Mesendoderm (in vitro differentiated cells): ENCODE data around the gene OMP.

Experiments used
- DNase-seq: peaks from one replicate; pipeline ENCODE4 v3.0.0; 2013
- H2AK5ac ChIP-seq: 2 replicates; pipeline ENCODE4 v1.6.1; 2013; ENCODE audit warnings: low read length, inconsistent platforms
- H2BK120ac ChIP-seq: 2 replicates; pipeline ENCODE4 v1.6.1; 2013; ENCODE audit warnings: low read depth, mild to moderate bottlenecking, low read length, moderate library complexity, mixed read lengths
- H2BK15ac ChIP-seq: replicated peaks from 2 replicates; pipeline ENCODE4 v1.6.1; 2013; ENCODE audit warnings: low read depth, mild to moderate bottlenecking, moderate library complexity
- H2BK5ac ChIP-seq: 2 replicates; pipeline ENCODE4 v1.6.1; 2013; ENCODE audit warnings: low read length, inconsistent platforms
- H3K18ac ChIP-seq: 2 replicates; pipeline ENCODE4 v1.6.1; 2013; ENCODE audit warnings: mild to moderate bottlenecking, low read length, mixed read lengths
- H3K23ac ChIP-seq: one replicate; pipeline ENCODE4 v1.6.1; 2013; ENCODE audit warnings: low read length
- H3K27ac ChIP-seq: 2 replicates; pipeline ENCODE4 v1.5.1; 2013; ENCODE audit warnings: low read depth, mild to moderate bottlenecking, inconsistent platforms, low read length, moderate library complexity
- H3K27me3 ChIP-seq: 2 replicates; pipeline ENCODE4 v1.6.1; 2013; ENCODE audit warnings: low read length, control low read depth, mild to moderate bottlenecking, inconsistent platforms; ENCODE audit not compliant: insufficient read depth, poor library complexity
- H3K36me3 ChIP-seq: 2 replicates; pipeline ENCODE4 v1.6.1; 2013; ENCODE audit warnings: low read length, inconsistent platforms; ENCODE audit not compliant: control insufficient read depth, insufficient read depth
- H3K4ac ChIP-seq: one replicate; pipeline ENCODE4 v1.6.1; 2013; ENCODE audit warnings: low read depth, mild to moderate bottlenecking, low read length, moderate library complexity
- H3K4me1 ChIP-seq: 2 replicates; pipeline ENCODE4 v1.6.1; 2013; ENCODE audit warnings: low read depth, low read length, inconsistent platforms; ENCODE audit not compliant: control insufficient read depth
- H3K4me2 ChIP-seq: 2 replicates; pipeline ENCODE4 v1.6.1; 2013; ENCODE audit warnings: low read length
- H3K4me3 ChIP-seq: 2 replicates; pipeline ENCODE4 v1.5.1; 2013; ENCODE audit warnings: mild to moderate bottlenecking, low read length
- H3K56ac ChIP-seq: one replicate; pipeline ENCODE4 v1.6.1; 2013; ENCODE audit warnings: low read length
- H3K79me1 ChIP-seq: 2 replicates; pipeline ENCODE4 v1.6.1; 2013; ENCODE audit warnings: low read length, inconsistent platforms
- H3K79me2 ChIP-seq: 2 replicates; pipeline ENCODE4 v1.6.1; 2013; ENCODE audit warnings: mild to moderate bottlenecking, low read length; ENCODE audit not compliant: control insufficient read depth, insufficient read depth
- H3K9ac ChIP-seq: 2 replicates; pipeline ENCODE4 v1.6.1; 2013; ENCODE audit warnings: low read length, inconsistent platforms
- H4K5ac ChIP-seq: one replicate; pipeline ENCODE4 v1.6.1; 2013; ENCODE audit warnings: low read length
- H4K8ac ChIP-seq: one replicate; pipeline ENCODE4 v1.6.1; 2013; ENCODE audit warnings: low read depth, mild to moderate bottlenecking, control low read depth, low read length, moderate library complexity
- WGBS: extraction: QIAGEN DNeasy Blood & Tissue Kit; methylation state at CpG from one replicate; pipeline ENCODE4 v1.1.7; 2013; ENCODE audit warnings: low lambda C conversion rate, missing lambda C conversion rate; ENCODE audit not compliant: insufficient coverage; ENCODE audit errors: extremely low coverage; 5-methylcytosine and 5-hydroxymethylcytosine counted together

OMP gene

GRCh38 chr11:77117492-77117891 is 14.9 kb downstream of the OMP start:
- H3K4me3 ChIP-seq: no peak overlapping the region
- no CpG with 5 or more reads among the region's 7 CpGs for WGBS
- no peak overlapping the region for H3K4ac ChIP-seq
- no peak overlapping the region for H3K18ac ChIP-seq
- no peak overlapping the region for H2BK15ac ChIP-seq
- no peaks in the 10 kb centered on the region for H3K79me1 ChIP-seq
- no peak overlapping the region for H3K9ac ChIP-seq
- H3K27me3 ChIP-seq: no peaks in the 10 kb centered on the region
- no peak overlapping the region for H3K23ac ChIP-seq
- no peak overlapping the region for H2BK120ac ChIP-seq
- no peak overlapping the region for H3K27ac ChIP-seq
- no peak overlapping the region for H2AK5ac ChIP-seq
- no peak overlapping the region for H3K4me2 ChIP-seq
- DNase-seq: no peak
- no peak overlapping the region for H4K5ac ChIP-seq
- no peaks in the 10 kb centered on the region for H3K79me2 ChIP-seq
- H2BK5ac ChIP-seq: no peak overlapping the region
- no peaks in the 10 kb centered on the region for H3K36me3 ChIP-seq
- no peak overlapping the region for H4K8ac ChIP-seq
- H3K56ac ChIP-seq: no peak overlapping the region
- H3K4me1 ChIP-seq: no peaks in the 10 kb centered on the region

GRCh38 chr11:77118086-77118485 is 15.4 kb downstream of the OMP start:
- WGBS: no CpG with 5 or more reads among the region's 17 CpGs
- no peak overlapping the region for H3K27ac ChIP-seq

GRCh38 chr11:77118971-77119370 is 16.3 kb downstream of the OMP start:
- no peaks in the 10 kb centered on the region for H3K36me3 ChIP-seq
- no peak overlapping the region for H2BK120ac ChIP-seq
- no peaks in the 10 kb centered on the region for H3K4me1 ChIP-seq
- no peak overlapping the region for H4K5ac ChIP-seq
- H3K18ac ChIP-seq: no peak overlapping the region
- H3K27me3 ChIP-seq: no peaks in the 10 kb centered on the region
- no peak overlapping the region for H2AK5ac ChIP-seq
- no peaks in the 10 kb centered on the region for H3K79me2 ChIP-seq
- no peak for DNase-seq
- no peak overlapping the region for H3K4me2 ChIP-seq
- no peak overlapping the region for H3K4me3 ChIP-seq
- no peak overlapping the region for H2BK5ac ChIP-seq
- no peak overlapping the region for H3K56ac ChIP-seq
- H2BK15ac ChIP-seq: no peak overlapping the region
- H3K79me1 ChIP-seq: no peaks in the 10 kb centered on the region
- H3K4ac ChIP-seq: no peak overlapping the region
- no CpG with 5 or more reads among the region's 12 CpGs for WGBS
- H4K8ac ChIP-seq: no peak overlapping the region
- no peak overlapping the region for H3K9ac ChIP-seq
- no peak overlapping the region for H3K27ac ChIP-seq
- no peak overlapping the region for H3K23ac ChIP-seq

More at GRCh38 chr11:77118086-77118485, 15.4 kb downstream of the OMP start:
- no peaks in the 10 kb centered on the region for H3K4me1 ChIP-seq
- no peak overlapping the region for H3K9ac ChIP-seq
- no peak overlapping the region for H3K4me3 ChIP-seq
- H3K56ac ChIP-seq: no peak overlapping the region
- H2BK15ac ChIP-seq: no peak overlapping the region
- DNase-seq: no peak
- H2AK5ac ChIP-seq: no peak overlapping the region
- H4K8ac ChIP-seq: no peak overlapping the region
- H2BK120ac ChIP-seq: no peak overlapping the region
- H3K79me1 ChIP-seq: no peaks in the 10 kb centered on the region
- H3K18ac ChIP-seq: no peak overlapping the region
- H3K79me2 ChIP-seq: no peaks in the 10 kb centered on the region
- H2BK5ac ChIP-seq: no peak overlapping the region
- H3K4me2 ChIP-seq: no peak overlapping the region
- H3K4ac ChIP-seq: no peak overlapping the region
- H3K27me3 ChIP-seq: no peaks in the 10 kb centered on the region
- H4K5ac ChIP-seq: no peak overlapping the region
- no peak overlapping the region for H3K23ac ChIP-seq
- H3K36me3 ChIP-seq: no peaks in the 10 kb centered on the region

GRCh38 chr11:77119531-77119936 is 16.9 kb downstream of the OMP start:
- H3K56ac ChIP-seq: no peak overlapping the region
- no peaks in the 10 kb centered on the region for H3K79me1 ChIP-seq
- H2BK5ac ChIP-seq: no peak overlapping the region
- no peak overlapping the region for H2BK15ac ChIP-seq
- H3K4me1 ChIP-seq: no peaks in the 10 kb centered on the region
- no peaks in the 10 kb centered on the region for H3K27me3 ChIP-seq
- H3K18ac ChIP-seq: no peak overlapping the region
- no peak overlapping the region for H3K9ac ChIP-seq
- no peak overlapping the region for H3K4ac ChIP-seq
- H3K4me3 ChIP-seq: no peak overlapping the region
- no peaks in the 10 kb centered on the region for H3K79me2 ChIP-seq
- no peaks in the 10 kb centered on the region for H3K36me3 ChIP-seq
- H3K23ac ChIP-seq: no peak overlapping the region
- H2BK120ac ChIP-seq: no peak overlapping the region
- H2AK5ac ChIP-seq: no peak overlapping the region
- H4K5ac ChIP-seq: no peak overlapping the region
- H3K27ac ChIP-seq: no peak overlapping the region
- H3K4me2 ChIP-seq: no peak overlapping the region
- no peak for DNase-seq
- no peak overlapping the region for H4K8ac ChIP-seq
- WGBS: no CpG with 5 or more reads among the region's 9 CpGs

- Histone ChIP-seq H3K4ac (no peak overlapping the region), H3K79me1 (no peaks in the 10 kb centered on the region), H4K8ac (no peak overlapping the region), H3K27me3 (no peaks in the 10 kb centered on the region), H3K79me2 (no peaks in the 10 kb centered on the region), H2AK5ac (no peak overlapping the region), H3K23ac (no peak overlapping the region), H3K4me1 (no peaks in the 10 kb centered on the region), H3K18ac (no peak overlapping the region), H2BK5ac (no peak overlapping the region), H3K4me3 (no peak overlapping the region), H3K56ac (no peak overlapping the region), H4K5ac (no peak overlapping the region), H3K27ac (no peak overlapping the region), H3K36me3 (no peaks in the 10 kb centered on the region), H3K9ac (no peak overlapping the region), H3K4me2 (no peak overlapping the region), H2BK15ac (no peak overlapping the region), H2BK120ac (no peak overlapping the region)
- DNase-seq: no peak
- no CpG with 5 or more reads among the region's 19 CpGs for WGBS
These were observed 17.9 kb downstream of the OMP start for GRCh38 chr11:77120571-77120970.

GRCh38 chr11:77121096-77121640 is 18.5 kb downstream of the OMP start:
- Histone ChIP-seq H3K18ac (no peak overlapping the region), H4K5ac (no peak overlapping the region), H3K36me3 (no peaks in the 10 kb centered on the region), H3K4me2 (no peak overlapping the region), H2AK5ac (no peak overlapping the region), H2BK15ac (no peak overlapping the region), H3K56ac (no peak overlapping the region), H3K4me1 (no peaks in the 10 kb centered on the region), H3K27me3 (no peaks in the 10 kb centered on the region), H3K27ac (no peak overlapping the region), H2BK5ac (no peak overlapping the region), H3K23ac (no peak overlapping the region), H2BK120ac (no peak overlapping the region), H4K8ac (no peak overlapping the region), H3K79me2 (no peaks in the 10 kb centered on the region), H3K9ac (no peak overlapping the region), H3K4ac (no peak overlapping the region), H3K4me3 (no peak overlapping the region), H3K79me1 (no peaks in the 10 kb centered on the region)
- DNase-seq: no peak
- no CpG with 5 or more reads among the region's 10 CpGs for WGBS
